HG03060 (cell line): Measurements from ENCODE around the gene KCNF1.

Experiments
- ATAC-seq: cut with Tn5 transposase; IDR thresholded peaks from one replicate; pipeline ENCODE4 v1.9.1; 2021; ENCODE audit warnings: low read depth, moderate number of reproducible peaks; ENCODE audit not compliant: unreplicated experiment

KCNF1 gene

GRCh38 chr2:10918661-10919409 lies 7.1 kb downstream of the KCNF1 start:
- no peak for ATAC-seq

- no peak for ATAC-seq
Measured at GRCh38 chr2:10919410-10919770, 7.7 kb downstream of the KCNF1 start.

DNA sequence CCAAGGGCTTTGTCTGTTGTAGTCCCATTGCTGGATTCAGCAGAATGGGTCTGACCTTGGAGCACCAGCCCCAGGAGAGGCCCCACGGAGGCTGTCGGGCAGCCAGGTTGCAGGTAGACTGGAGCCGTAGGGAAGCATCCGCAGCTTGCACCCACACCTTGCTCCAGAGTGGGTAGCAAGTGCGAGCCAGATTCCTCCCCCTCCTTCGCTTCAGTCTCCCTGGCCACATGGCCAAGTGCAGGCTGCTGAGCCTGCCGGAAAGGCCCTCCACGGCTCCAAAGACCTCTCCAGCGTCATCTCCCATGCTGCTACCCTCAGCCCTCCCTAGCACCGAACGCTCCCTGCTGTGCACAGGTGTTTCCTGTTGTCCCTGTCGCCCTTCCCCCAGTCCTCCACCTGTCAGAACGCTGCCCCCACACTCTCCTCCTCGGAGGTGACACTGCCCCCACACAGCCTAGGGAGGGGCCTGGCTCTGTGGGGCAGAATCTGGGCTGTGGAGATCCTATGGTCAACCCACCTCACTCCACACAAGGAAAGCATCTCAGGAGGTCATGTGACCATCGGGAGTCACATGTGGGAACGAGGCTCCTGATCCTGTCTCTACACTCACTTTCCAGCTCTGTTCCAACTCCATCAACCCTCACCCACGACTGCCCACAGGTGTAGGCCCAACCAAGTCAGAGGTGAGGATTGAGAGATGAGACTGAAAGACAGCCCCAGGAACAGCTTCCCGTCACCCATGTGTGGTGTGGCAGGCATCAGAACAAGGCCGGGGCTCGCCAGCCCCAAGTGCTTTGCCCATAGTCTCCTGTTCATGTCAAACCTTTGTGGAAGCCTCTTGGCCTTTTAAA lies 8.3 kb downstream of the KCNF1 start:
- ATAC-seq = no peak

DNA sequence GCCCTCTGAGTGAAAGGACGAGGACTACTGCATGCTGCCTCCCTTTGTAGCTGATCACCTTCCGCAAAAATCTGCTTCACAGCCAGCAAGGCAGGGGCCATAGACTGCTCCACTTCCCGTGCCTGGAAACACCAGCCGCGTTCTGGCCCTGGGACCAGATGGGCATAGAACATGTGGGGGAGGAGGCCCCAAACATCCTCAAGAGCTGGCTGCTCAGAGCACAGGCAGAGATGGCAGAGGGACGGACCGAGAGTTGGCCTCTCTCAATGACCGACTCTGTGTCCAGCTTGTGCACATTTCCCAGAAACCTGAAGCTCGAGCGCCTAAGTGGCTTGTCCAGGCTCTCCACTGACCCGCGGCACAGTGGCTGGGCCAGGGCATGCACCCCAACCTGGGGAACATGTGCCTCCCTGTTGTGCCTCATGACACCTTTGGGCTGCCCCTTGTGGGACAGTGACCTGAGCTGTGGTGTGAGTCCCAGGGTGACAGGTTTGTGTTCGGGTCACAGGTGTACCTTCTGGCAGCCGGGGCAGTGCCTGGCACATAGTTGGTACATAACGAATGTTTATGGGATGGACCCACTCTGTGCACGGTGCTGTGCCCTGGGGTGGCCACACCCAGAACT lies 9.1 kb downstream of the KCNF1 start:
- no peak for ATAC-seq

- ATAC-seq = no peak
Measured at GRCh38 chr2:10921525-10921924, 9.8 kb downstream of the KCNF1 start.

DNA sequence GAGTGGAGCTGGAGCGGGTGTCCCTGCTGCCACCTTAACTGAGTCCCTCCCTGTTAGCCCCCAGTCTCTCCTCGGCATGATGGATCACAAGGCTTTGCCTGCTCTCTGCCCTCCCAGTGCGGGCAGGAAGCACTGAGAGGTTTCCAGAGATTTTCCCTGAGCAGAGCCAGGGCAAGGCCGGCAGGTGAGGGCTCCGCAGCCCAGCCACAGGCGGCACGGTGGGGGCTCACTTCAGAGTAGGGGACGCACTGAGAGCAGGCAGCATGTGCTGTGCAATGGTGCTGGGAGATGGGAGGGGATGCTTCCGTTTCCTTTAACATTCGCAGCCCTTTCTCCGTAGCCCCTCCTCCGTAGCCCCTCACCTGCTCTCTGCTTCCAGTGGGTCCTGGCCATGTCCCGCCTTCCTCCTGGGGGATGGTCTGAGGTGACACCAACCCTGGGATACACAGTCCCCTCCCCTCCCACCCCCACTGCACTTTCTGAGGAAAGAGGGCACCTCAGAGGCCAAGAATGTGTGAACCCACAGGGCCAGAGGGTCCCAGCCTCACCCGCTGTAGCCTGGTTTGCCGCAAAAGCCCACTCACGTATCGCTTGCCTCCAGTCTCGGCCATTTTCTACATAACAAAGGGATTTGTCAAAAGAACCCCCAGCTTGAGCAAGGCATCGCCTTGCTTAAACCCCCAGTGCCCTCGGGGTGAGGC lies 10.7 kb downstream of the KCNF1 start:
- no peak for ATAC-seq

DNA sequence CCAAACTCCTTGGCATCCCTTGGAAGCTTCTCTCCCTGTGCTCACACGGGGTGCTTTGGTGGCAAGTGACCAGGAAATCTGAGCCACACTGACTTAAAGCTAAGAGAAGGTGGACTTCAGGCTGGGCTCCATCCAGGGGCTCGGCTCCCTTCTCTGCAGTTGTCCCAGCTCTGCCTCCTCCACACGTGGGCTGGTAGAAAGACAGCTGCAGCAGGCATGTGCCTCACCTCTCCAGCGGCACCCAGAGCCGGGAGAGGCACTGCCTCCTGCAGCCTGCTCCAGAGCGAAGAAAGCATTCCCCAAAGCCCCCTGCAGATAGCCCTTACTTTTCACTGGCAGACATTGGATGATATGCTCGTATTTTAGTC lies 11.3 kb downstream of the KCNF1 start:
- no peak for ATAC-seq

DNA sequence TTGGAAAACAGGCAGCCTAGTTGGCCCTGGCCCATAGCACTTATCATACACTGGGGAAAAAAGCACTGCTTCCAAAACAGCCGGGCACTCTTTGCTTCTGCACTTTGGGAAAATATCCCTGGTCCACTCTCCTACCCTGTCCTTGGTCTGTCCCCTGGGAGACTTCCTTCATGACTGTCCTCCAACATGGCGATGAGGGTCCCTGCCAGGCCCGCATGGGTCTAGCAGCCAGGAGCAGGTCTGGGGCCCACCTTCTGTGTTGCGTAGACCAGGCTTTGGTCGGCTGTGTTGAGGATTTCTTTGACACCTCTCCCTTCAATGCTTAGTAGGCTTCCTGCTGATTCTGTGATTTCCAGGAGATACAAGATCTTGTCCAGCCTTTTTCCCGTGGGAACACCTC lies 12.2 kb downstream of the KCNF1 start:
- ATAC-seq = no peak

- no peak for ATAC-seq
Measured at GRCh38 chr2:10924441-10924840, 12.7 kb downstream of the KCNF1 start.

DNA sequence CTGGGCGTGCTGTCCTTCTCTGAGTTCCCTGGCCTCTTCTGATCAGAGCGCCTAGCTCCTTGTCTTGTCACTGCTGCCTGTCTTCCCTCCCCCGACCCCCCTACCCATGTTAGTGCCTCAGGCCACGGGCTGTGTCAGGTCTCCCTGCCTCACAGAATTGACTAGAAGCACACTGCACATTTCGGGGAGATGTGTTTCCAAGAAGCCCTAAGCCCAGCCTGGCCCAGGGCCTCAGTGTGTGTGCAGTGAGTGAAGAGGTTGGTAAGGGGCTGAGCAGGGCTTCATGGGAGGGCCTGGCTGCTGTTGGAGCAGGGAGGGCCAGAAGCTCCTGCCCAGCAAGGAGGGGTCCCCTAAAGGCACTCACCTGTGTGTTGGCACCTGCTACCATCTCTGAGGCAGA lies 13.1 kb downstream of the KCNF1 start:
- ATAC-seq = no peak

DNA sequence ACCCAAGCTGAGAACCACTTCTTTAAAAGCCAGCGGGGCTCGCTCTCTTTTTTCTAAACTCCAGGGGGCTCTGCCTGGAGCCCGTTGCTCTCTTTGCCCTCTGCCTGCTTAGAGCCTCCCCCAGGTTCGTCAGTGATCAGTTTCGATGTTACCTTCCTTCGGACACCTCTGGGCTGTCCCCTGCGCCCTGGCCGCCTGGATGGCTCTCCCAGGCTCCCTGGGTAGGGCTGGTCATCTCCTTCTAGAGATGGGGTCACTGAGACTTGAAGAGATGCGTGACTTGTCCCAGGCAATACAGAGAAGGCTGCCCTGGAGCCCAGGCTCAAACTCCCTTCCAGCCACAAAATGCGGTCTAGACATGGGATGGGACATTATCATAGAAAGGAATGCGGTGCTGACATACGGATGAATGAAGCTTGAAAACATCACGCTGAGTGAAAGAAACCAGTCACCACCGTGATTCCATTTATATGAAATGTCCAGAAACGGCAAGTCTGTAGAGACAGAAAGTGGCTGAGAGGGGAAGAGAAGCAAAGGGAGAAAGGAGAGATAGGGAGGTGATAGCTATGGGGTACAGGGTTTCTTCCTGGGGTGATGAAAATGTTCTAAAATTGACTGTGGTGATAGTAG lies 14.6 kb downstream of the KCNF1 start:
- ATAC-seq = no peak

- no peak for ATAC-seq
Measured at GRCh38 chr2:10930721-10931516, 19.2 kb downstream of the KCNF1 start.

DNA sequence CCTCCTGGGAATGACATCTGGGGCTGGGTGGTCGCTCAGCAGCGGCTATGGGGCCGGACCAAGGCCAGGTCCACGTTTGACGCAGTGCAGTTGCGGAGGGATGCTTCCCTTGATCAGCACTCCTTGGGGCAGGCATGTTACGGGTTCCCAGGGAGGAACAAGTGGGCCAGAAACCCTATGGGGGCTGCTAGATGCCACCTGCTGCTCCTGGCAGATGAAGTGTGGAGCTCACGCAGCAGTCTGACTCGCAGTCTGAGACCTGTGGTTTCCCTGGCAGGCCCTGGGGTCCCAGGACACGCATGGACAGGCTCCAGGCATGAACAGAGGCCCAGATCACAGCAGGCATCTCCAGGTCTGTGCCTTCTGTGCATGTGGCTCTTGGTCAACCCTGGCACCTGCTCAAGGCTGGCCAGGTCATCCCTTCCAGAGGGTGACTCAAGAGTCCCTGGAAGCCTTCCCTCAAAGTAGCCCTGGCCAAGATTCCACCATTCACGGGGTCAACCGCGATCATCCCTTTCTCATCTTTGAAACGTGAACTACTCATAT lies 20.0 kb downstream of the KCNF1 start:
- no peak for ATAC-seq

- ATAC-seq = no peak
Measured at GRCh38 chr2:10932345-10933151, 20.8 kb downstream of the KCNF1 start.

- no peak for ATAC-seq
Measured at GRCh38 chr2:10933700-10934225, 22.0 kb downstream of the KCNF1 start.

DNA sequence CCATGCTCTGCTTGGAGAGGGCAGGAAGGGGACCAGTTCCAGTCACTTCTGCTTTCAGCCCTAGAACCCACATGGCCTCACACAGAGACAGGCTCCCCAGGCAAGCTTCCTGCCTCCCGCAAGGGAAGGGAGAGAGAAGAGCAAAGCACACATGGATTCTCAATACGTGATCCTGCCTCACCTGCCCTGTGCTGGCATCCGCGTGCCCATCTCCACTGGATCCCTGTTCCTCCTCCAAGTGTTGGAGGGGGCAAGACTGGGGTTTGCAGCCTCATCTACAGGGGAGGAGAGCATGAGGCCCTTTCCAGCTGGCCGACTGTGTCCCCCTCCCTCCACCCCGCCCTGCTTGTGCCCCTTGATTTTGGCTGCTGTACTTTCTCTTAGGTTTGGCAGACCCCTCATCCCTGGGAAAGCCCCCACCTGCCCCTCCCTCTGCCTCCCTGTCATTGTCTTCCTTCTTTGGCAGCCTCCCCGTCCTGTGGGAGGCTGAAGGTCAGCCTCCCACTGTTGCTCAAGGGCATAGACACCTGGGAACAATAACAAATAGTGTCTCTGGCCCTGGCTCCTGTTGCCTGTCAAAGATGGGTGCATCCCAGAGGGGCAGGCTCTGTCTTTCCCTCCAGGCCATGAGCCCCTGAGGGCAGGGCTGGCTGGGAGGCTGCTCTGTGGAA lies 22.7 kb downstream of the KCNF1 start:
- ATAC-seq = no peak

DNA sequence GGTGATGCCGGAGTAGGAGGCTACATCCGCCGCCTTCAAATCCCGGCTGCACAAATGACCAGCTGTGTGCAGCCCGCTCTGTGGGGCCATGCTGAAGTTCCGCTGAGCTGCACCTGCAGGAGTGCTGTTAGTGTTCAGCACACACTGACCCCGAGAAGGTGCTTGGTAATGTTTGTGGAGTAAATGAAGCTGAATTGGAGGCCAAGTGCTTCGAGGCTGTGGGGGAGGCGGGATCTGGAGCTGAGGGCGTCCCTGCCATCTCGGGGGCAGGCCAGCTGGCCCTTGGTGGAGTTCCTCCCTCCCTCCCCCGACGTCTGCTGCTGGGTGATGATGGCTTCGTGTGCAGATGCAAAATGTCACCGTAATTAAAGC lies 23.2 kb downstream of the KCNF1 start:
- ATAC-seq = no peak

DNA sequence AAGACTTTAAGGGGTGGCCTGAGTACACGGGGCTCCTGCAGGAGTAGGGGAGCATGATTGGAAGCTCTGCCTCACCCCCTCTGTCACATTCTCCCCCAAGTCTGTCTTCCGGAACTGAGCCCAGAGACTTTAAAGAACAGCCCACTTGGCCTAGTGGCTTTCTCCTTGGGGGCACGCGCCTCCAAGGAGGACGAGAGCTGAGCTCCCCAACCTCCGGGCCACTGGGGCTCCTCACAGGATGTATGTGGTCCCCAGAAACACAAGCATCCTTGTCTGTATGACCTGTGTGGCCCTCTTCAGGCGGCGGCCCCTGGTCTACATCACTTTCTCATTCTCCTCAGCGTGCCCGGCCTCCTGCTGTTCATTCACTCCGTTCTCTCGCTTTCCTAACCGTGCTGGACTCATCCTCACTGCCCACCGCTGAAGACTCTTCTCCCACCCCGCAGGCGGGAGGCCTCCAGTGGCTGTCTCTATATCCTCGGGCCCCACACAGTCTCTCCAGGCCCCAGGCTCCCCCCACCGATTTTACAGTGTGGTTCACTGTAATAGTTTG lies 23.7 kb downstream of the KCNF1 start:
- no peak for ATAC-seq
